Cardiac muscle cell (in vitro differentiated cells and primary cell): ENCODE data around the gene ZBTB46. TPM values are rescaled to one million over a fixed set of nuclear protein-coding genes. Genes with fewer than 3 reads are reported as not detected.

Source experiments
- DNase-seq, 2 donors: peaks; one replicate each; pipeline versions ENCODE4 v3.0.0 to v3.0.0-alpha.2; 2010 to 2017; ENCODE audit warnings: low read depth in 1 of 2, low spot score in 1 of 2
- H3K27ac ChIP-seq: fragments of 200-600 bp; sonication (generic); 2 replicates; pipeline ENCODE4 v1.5.1; 2016
- H3K27me3 ChIP-seq: fragments of 200-600 bp; sonication (generic); 2 replicates; pipeline ENCODE4 v1.6.0; 2016; ENCODE audit warnings: control low read depth
- H3K36me3 ChIP-seq: fragments of 200-600 bp; sonication (generic); 2 replicates; pipeline ENCODE4 v1.5.1; 2016; ENCODE audit warnings: control low read depth
- H3K4me1 ChIP-seq: fragments of 200-600 bp; sonication (generic); 2 replicates; pipeline ENCODE4 v1.8.1; 2017; ENCODE audit warnings: low read depth, mild to moderate bottlenecking, mixed run types
- H3K4me3 ChIP-seq: fragments of 200-600 bp; sonication (generic); 2 replicates; pipeline ENCODE4 v1.5.1; 2016; ENCODE audit warnings: mild to moderate bottlenecking
- H3K9me3 ChIP-seq: fragments of 200-600 bp; sonication (generic); 2 replicates; pipeline ENCODE4 v1.5.1; 2017; ENCODE audit warnings: low read depth, mild to moderate bottlenecking, control low read depth
- CTCF ChIP-seq: IDR thresholded peaks from 2 replicates; pipeline ENCODE4 v1.5.1; 2012; ENCODE audit warnings: low read depth, mild to moderate bottlenecking, low read length
- polyA plus RNA-seq: library from polyadenylated mRNA; unstranded; fragments of >200 nt; fragmentation: Nextera tagmentation; extraction: Ambion mirVana; gene quantifications from 2 replicates; pipeline ENCODE4 v1.2.1, GENCODE V29; 2016
- total RNA-seq: library from RNA; depleted of rRNA; stranded (reverse); fragments of >200 nt; gene quantifications from 2 replicates; pipeline ENCODE4 v1.2.3, GENCODE V29; 2016

Gene ZBTB46
- total and polyA plus RNA-seq, 2 experiments from 2014 or later, result 24.1 to 53.4 TPM

- peak overlapping the region; percentile 25 for H3K27ac ChIP-seq
- no peaks in the 10 kb centered on the region for H3K9me3 ChIP-seq
- H3K4me1 ChIP-seq, result peaks cover 22% of the 10 kb centered on the region
- no peak for DNase-seq
- H3K4me3 ChIP-seq, result no peak overlapping the region
- no peak for TF ChIP-seq CTCF
- H3K36me3 ChIP-seq, result no peaks in the 10 kb centered on the region
- H3K27me3 ChIP-seq, result no peaks in the 10 kb centered on the region
Measured at GRCh38 chr20:63828124-63828523, 2.9 kb downstream of the ZBTB46 start.

- Histone ChIP-seq H3K36me3 (no peaks in the 10 kb centered on the region), H3K27ac (no peak overlapping the region), H3K4me1 (peaks cover 22% of the 10 kb centered on the region), H3K27me3 (no peaks in the 10 kb centered on the region), H3K4me3 (no peak overlapping the region), H3K9me3 (no peaks in the 10 kb centered on the region)
- no peak for TF ChIP-seq CTCF
- no peak for DNase-seq
Measured at GRCh38 chr20:63826753-63827152, 4.3 kb downstream of the ZBTB46 start.

GRCh38 chr20:63825331-63826118, 5.5 kb downstream of the ZBTB46 start:
- no peak for TF ChIP-seq CTCF
- H3K9me3 ChIP-seq, result no peaks in the 10 kb centered on the region
- peaks cover 22% of the 10 kb centered on the region for H3K4me1 ChIP-seq
- H3K27ac ChIP-seq, result peak overlapping the region; percentile 58
- H3K4me3 ChIP-seq, result no peak overlapping the region
- no peak for DNase-seq
- no peaks in the 10 kb centered on the region for H3K27me3 ChIP-seq
- no peaks in the 10 kb centered on the region for H3K36me3 ChIP-seq

GRCh38 chr20:63823691-63824311, 7.3 kb downstream of the ZBTB46 start:
- no peak for DNase-seq
- H3K4me3 ChIP-seq, result no peak overlapping the region
- no peak for TF ChIP-seq CTCF
- no peaks in the 10 kb centered on the region for H3K27me3 ChIP-seq
- no peaks in the 10 kb centered on the region for H3K36me3 ChIP-seq
- peaks cover 11% of the 10 kb centered on the region for H3K4me1 ChIP-seq
- no peaks in the 10 kb centered on the region for H3K9me3 ChIP-seq
- H3K27ac ChIP-seq, result peak overlapping the region; percentile 22

- Histone ChIP-seq H3K4me3 (no peak overlapping the region), H3K27me3 (no peaks in the 10 kb centered on the region), H3K9me3 (no peaks in the 10 kb centered on the region), H3K27ac (no peak overlapping the region), H3K36me3 (no peaks in the 10 kb centered on the region), H3K4me1 (peaks cover 7% of the 10 kb centered on the region)
- no peak for TF ChIP-seq CTCF
- DNase-seq, result no peak
Measured at GRCh38 chr20:63822276-63822696, 8.8 kb downstream of the ZBTB46 start.
